HepG2 (cell line): Measurements from ENCODE around the gene MOGAT3. TPM values are rescaled to one million over a fixed set of nuclear protein-coding genes. Genes with fewer than 3 reads are reported as not detected.
A peak's percentile ranks its signal among the peaks of the same experiment; 100 is the strongest.

Experiments used
- ATF7 ChIP-seq, 2 experiments: fragments of 450-650 bp in 1 of 2; sonication (generic) in 1 of 2; formaldehyde crosslinking in 1 of 2; IDR thresholded peaks; 2 replicates each; pipeline versions ENCODE4 v1.4.0 to v1.6.1; 2016 to 2020; ENCODE audit warnings: antibody characterized with exemption in 1 of 2, mild to moderate bottlenecking in 1 of 2, missing genetic modification reagents in 1 of 2
- CBX2 ChIP-seq, 2 experiments: fragments of 200-600 bp in 1 of 2; sonication (generic); formaldehyde crosslinking in 1 of 2; IDR thresholded peaks; 2 replicates each; pipeline versions ENCODE4 v1.7.0 to v1.8.1; 2018 to 2022; ENCODE audit warnings: low read depth in 2 of 2, low read length in 1 of 2, mild to moderate bottlenecking in 1 of 2, missing genetic modification reagents in 1 of 2
- FOXA1 ChIP-seq, 2 experiments: fragments of 450-650 bp in 1 of 2; sonication (generic) in 1 of 2; formaldehyde crosslinking in 1 of 2; IDR thresholded peaks; 2 replicates each; pipeline versions ENCODE4 v1.4.0 to v1.6.1; 2016 to 2020; ENCODE audit warnings: missing genetic modification reagents in 1 of 2
- GLI4 ChIP-seq: sonication (generic); formaldehyde crosslinking; IDR thresholded peaks from 2 replicates; pipeline ENCODE4 v1.5.1; 2020; ENCODE audit warnings: missing genetic modification reagents, mild to moderate bottlenecking, moderate library complexity, borderline replicate concordance
- HDAC1 ChIP-seq: sonication (generic); formaldehyde crosslinking; IDR thresholded peaks from 2 replicates; pipeline ENCODE4 v1.5.1; 2020; ENCODE audit warnings: mild to moderate bottlenecking, missing genetic modification reagents
- MED1 ChIP-seq: sonication (generic); formaldehyde crosslinking; IDR thresholded peaks from 2 replicates; pipeline ENCODE4 v1.4.0; 2020; ENCODE audit warnings: missing genetic modification reagents
- MED13 ChIP-seq: sonication (generic); formaldehyde crosslinking; IDR thresholded peaks from 2 replicates; pipeline ENCODE4 v1.5.0; 2020; ENCODE audit warnings: missing genetic modification reagents
- RFX3 ChIP-seq: IDR thresholded peaks from 2 replicates; pipeline ENCODE4 v1.6.1; 2016; ENCODE audit warnings: missing biosample characterization, missing genetic modification reagents
- SIN3A ChIP-seq: IDR thresholded peaks from 2 replicates; pipeline ENCODE4 v1.6.1; 2011; ENCODE audit warnings: low read depth, mild to moderate bottlenecking, control low read depth, low read length, borderline replicate concordance
- SKI ChIP-seq: fragments of 450-650 bp; IDR thresholded peaks from one replicate; pipeline ENCODE4 v1.6.1; 2018; ENCODE audit warnings: mild to moderate bottlenecking; ENCODE audit not compliant: partially characterized antibody
- ZFAT ChIP-seq: sonication (generic); formaldehyde crosslinking; conservative IDR thresholded peaks from 2 replicates; pipeline ENCODE4 v1.8.1; 2023; ENCODE audit warnings: missing genetic modification reagents, inconsistent platforms
- ZNF10 ChIP-seq: sonication (generic); formaldehyde crosslinking; IDR thresholded peaks from 2 replicates; pipeline ENCODE4 v1.4.0; 2020; ENCODE audit warnings: mild to moderate bottlenecking, low read depth, missing genetic modification reagents, borderline replicate concordance
- ZNF773 ChIP-seq: sonication (generic); formaldehyde crosslinking; IDR thresholded peaks from 2 replicates; pipeline ENCODE4 v1.4.0; 2020; ENCODE audit warnings: missing genetic modification reagents, borderline replicate concordance
- ZNF883 ChIP-seq: sonication (generic); formaldehyde crosslinking; IDR thresholded peaks from 2 replicates; pipeline ENCODE4 v1.5.1; 2020; ENCODE audit warnings: mild to moderate bottlenecking, missing genetic modification reagents; ENCODE audit errors: not compliant biosample characterization
- polyA plus RNA-seq, 8 experiments: library from polyadenylated mRNA; depleted of rRNA in 3 of 8; stranded (reverse) in 7 of 8; unstranded in 1 of 8; fragments of >200 nt; fragmentation: Illumina TruSeq in 4 of 8; extraction: Trizol in 4 of 8; gene quantifications; 2 replicates each; pipeline versions ENCODE4 v1.2.1 to v1.2.3, GENCODE V29; 2011 to 2016; ENCODE audit warnings: low read depth in 4 of 8, missing spikeins in 1 of 8, mixed read lengths in 1 of 8; ENCODE audit not compliant: insufficient read depth in 1 of 8
- total RNA-seq, 5 experiments: library from RNA; depleted of rRNA; stranded (reverse); fragments of >200 nt; fragmentation: Illumina TruSeq; extraction: Trizol; gene quantifications; 2 replicates each; pipeline ENCODE4 v1.2.3, GENCODE V29; 2016; ENCODE audit warnings: low read depth in 1 of 5
- TF ChIP-seq, protein P1 (sequence below): sonication (generic); formaldehyde crosslinking; IDR thresholded peaks from 2 replicates; pipeline ENCODE4 v1.4.0; 2020; ENCODE audit warnings: missing genetic modification reagents, borderline replicate concordance
- TF ChIP-seq, protein P2 (sequence below): sonication (generic); formaldehyde crosslinking; IDR thresholded peaks from 2 replicates; pipeline ENCODE4 v1.8.1; 2023; ENCODE audit warnings: mild to moderate bottlenecking, missing genetic modification reagents, borderline replicate concordance
- TF ChIP-seq, protein P3 (sequence below), 2 experiments: fragments of 450-650 bp in 1 of 2; sonication (generic) in 1 of 2; formaldehyde crosslinking; IDR thresholded peaks; 2 replicates each; pipeline versions ENCODE4 v1.5.0 to v1.8.0; 2020 to 2022; ENCODE audit warnings: mild to moderate bottlenecking in 1 of 2, missing genetic modification reagents in 1 of 2
- TF ChIP-seq, protein P4 (sequence below): sonication (generic); formaldehyde crosslinking; IDR thresholded peaks from 2 replicates; pipeline ENCODE4 v1.9.0; 2021; ENCODE audit warnings: missing genetic modification reagents, borderline replicate concordance
- TF ChIP-seq, protein P5 (sequence below): sonication (generic); formaldehyde crosslinking; IDR thresholded peaks from 2 replicates; pipeline ENCODE4 v1.4.0; 2020; ENCODE audit warnings: missing genetic modification reagents
- TF ChIP-seq, protein P6 (sequence below): sonication (generic); formaldehyde crosslinking; IDR thresholded peaks from 2 replicates; pipeline ENCODE4 v1.4.0; 2020; ENCODE audit warnings: mild to moderate bottlenecking, missing genetic modification reagents
- TF ChIP-seq, protein P7 (sequence below): sonication (generic); formaldehyde crosslinking; IDR thresholded peaks from 2 replicates; pipeline ENCODE4 v1.8.1; 2023; ENCODE audit warnings: mild to moderate bottlenecking, missing genetic modification reagents

MOGAT3 gene
- total and polyA plus RNA-seq, 2 of the 13 experiments (the other 11 are each of a cell fraction or from before 2014, with no cell fraction given), result 22.5 to 30.5 TPM

DNA sequence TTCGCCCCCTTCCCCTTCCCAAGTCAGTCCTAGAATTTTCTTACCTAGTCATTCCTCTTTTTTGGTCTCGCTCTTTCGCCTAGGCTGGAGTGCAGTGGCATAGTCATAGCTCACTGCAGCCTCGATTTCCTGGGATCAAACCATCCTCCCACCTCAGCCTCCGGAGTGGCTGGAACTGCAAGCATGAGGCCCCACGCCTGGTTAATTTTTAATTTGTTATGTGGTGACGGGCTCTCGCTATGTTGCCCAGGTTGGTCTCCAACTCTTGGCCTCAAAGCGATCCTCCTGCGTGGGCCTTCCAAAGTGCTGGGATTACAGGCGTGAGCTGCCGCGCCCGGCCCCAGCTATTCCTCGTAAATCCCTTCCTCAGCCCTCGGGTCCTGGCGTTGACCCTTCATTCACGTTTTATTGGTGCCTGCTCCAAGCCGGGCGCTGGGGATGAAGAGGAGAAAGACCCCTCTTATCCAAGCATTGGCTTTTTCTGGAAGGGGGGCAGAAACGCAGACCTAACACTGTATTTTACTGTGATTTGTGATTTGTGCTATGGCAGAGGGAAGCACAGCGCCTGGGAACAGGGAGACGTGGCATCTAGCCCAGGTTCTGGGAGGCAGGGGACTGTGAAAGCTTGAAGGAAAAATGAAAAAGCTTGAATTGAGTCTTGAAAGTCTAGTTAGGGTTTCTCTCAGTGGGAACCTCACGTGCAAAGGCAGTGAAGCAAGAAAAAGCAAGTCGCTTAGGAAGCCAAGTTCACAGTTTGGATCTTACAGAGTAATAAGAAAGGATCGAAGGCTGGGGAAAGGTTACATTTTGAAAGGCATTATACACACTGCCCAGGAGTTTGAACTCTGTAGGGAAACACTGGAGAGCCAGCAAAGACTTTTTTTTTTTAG is 17.6 kb upstream of the MOGAT3 start (continued):
- TF ChIP-seq ZNF883 (CRISPR knock-in tag), result peak; percentile 33
- TF ChIP-seq FOXA1 (IDR thresholded peaks at IDR 0.05), result no peak
- TF ChIP-seq FOXA1 (CRISPR knock-in tag; IDR thresholded peaks at IDR 0.05), result no peak
- no peak for TF ChIP-seq CBX2 (IDR thresholded peaks at IDR 0.05; ENCODE audit: low read depth, low read length)
- no peak for TF ChIP-seq CBX2 (CRISPR knock-in tag; IDR thresholded peaks at IDR 0.05; ENCODE audit: low read depth)
- TF ChIP-seq, protein P1, sequence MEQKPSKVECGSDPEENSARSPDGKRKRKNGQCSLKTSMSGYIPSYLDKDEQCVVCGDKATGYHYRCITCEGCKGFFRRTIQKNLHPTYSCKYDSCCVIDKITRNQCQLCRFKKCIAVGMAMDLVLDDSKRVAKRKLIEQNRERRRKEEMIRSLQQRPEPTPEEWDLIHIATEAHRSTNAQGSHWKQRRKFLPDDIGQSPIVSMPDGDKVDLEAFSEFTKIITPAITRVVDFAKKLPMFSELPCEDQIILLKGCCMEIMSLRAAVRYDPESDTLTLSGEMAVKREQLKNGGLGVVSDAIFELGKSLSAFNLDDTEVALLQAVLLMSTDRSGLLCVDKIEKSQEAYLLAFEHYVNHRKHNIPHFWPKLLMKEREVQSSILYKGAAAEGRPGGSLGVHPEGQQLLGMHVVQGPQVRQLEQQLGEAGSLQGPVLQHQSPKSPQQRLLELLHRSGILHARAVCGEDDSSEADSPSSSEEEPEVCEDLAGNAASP (CRISPR knock-in tag), result no peak
- no peak for TF ChIP-seq RFX3 (CRISPR knock-in tag)
- TF ChIP-seq, protein P2, sequence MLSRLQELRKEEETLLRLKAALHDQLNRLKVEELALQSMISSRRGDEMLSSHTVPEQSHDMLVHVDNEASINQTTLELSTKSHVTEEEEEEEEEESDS (CRISPR knock-in tag), result no peak
- TF ChIP-seq ZNF773 (CRISPR knock-in tag), result no peak
- TF ChIP-seq, protein P3, sequence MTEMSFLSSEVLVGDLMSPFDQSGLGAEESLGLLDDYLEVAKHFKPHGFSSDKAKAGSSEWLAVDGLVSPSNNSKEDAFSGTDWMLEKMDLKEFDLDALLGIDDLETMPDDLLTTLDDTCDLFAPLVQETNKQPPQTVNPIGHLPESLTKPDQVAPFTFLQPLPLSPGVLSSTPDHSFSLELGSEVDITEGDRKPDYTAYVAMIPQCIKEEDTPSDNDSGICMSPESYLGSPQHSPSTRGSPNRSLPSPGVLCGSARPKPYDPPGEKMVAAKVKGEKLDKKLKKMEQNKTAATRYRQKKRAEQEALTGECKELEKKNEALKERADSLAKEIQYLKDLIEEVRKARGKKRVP (CRISPR knock-in tag; IDR thresholded peaks at IDR 0.05), result no peak
- TF ChIP-seq HDAC1 (CRISPR knock-in tag), result no peak; the same call in 1 of the 2 replicates
- TF ChIP-seq, protein P4, sequence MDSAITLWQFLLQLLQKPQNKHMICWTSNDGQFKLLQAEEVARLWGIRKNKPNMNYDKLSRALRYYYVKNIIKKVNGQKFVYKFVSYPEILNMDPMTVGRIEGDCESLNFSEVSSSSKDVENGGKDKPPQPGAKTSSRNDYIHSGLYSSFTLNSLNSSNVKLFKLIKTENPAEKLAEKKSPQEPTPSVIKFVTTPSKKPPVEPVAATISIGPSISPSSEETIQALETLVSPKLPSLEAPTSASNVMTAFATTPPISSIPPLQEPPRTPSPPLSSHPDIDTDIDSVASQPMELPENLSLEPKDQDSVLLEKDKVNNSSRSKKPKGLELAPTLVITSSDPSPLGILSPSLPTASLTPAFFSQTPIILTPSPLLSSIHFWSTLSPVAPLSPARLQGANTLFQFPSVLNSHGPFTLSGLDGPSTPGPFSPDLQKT (CRISPR knock-in tag), result no peak
- no peak for TF ChIP-seq SKI
- TF ChIP-seq MED1 (CRISPR knock-in tag), result no peak
- TF ChIP-seq SIN3A, result no peak
- no peak for TF ChIP-seq MED13
- peak; percentile 43; the same call in 1 of the 2 replicates for TF ChIP-seq GLI4 (CRISPR knock-in tag)
- TF ChIP-seq ZFAT (CRISPR knock-in tag), result no peak
- TF ChIP-seq, protein P5, sequence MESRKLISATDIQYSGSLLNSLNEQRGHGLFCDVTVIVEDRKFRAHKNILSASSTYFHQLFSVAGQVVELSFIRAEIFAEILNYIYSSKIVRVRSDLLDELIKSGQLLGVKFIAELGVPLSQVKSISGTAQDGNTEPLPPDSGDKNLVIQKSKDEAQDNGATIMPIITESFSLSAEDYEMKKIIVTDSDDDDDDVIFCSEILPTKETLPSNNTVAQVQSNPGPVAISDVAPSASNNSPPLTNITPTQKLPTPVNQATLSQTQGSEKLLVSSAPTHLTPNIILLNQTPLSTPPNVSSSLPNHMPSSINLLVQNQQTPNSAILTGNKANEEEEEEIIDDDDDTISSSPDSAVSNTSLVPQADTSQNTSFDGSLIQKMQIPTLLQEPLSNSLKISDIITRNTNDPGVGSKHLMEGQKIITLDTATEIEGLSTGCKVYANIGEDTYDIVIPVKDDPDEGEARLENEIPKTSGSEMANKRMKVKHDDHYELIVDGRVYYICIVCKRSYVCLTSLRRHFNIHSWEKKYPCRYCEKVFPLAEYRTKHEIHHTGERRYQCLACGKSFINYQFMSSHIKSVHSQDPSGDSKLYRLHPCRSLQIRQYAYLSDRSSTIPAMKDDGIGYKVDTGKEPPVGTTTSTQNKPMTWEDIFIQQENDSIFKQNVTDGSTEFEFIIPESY (CRISPR knock-in tag), result no peak
- TF ChIP-seq ATF7 (IDR thresholded peaks at IDR 0.05), result no peak
- TF ChIP-seq ATF7 (CRISPR knock-in tag; IDR thresholded peaks at IDR 0.05), result no peak
- TF ChIP-seq, protein P6, sequence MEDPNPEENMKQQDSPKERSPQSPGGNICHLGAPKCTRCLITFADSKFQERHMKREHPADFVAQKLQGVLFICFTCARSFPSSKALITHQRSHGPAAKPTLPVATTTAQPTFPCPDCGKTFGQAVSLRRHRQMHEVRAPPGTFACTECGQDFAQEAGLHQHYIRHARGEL (CRISPR knock-in tag), result no peak
- TF ChIP-seq, protein P7, sequence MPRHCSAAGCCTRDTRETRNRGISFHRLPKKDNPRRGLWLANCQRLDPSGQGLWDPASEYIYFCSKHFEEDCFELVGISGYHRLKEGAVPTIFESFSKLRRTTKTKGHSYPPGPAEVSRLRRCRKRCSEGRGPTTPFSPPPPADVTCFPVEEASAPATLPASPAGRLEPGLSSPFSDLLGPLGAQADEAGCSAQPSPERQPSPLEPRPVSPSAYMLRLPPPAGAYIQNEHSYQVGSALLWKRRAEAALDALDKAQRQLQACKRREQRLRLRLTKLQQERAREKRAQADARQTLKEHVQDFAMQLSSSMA (CRISPR knock-in tag), result no peak
- TF ChIP-seq ZNF10, result no peak
